Measurements from ENCODE around the gene KIAA1755.

Gene KIAA1755

DNA sequence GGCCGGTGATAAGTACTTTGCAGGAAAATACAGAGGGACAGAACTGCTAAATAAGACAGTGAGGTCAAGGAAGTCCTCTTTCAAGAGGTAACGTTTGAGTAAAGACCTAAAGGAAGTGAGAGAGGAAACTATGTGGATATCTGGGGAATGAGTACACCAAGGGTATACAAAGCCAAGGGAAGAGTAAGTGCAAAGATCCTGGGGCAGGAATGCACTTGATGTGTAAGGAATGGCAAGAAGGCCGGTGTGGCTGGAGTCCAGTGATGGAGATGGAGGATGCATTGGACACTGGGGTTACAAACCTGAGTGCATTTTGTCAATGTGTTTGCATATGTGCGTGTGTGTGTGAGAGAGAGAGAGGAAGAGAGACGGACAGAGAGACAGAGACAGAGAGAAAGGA lies 63.3 kb downstream of the KIAA1755 start:
- H3K4me3 ChIP-seq (ENCODE audit: low read depth, low read length): no peak overlapping the region
- in situ Hi-C loops (cut with HindIII; ENCODE audit: low pct_ligation_motif_present, low sequenced_read_pairs): no loop called here
- no peaks in the 10 kb centered on the region for H3K36me3 ChIP-seq (replicated peaks)
- H3K27me3 ChIP-seq (replicated peaks): no peaks in the 10 kb centered on the region
- TF ChIP-seq, protein P1, sequence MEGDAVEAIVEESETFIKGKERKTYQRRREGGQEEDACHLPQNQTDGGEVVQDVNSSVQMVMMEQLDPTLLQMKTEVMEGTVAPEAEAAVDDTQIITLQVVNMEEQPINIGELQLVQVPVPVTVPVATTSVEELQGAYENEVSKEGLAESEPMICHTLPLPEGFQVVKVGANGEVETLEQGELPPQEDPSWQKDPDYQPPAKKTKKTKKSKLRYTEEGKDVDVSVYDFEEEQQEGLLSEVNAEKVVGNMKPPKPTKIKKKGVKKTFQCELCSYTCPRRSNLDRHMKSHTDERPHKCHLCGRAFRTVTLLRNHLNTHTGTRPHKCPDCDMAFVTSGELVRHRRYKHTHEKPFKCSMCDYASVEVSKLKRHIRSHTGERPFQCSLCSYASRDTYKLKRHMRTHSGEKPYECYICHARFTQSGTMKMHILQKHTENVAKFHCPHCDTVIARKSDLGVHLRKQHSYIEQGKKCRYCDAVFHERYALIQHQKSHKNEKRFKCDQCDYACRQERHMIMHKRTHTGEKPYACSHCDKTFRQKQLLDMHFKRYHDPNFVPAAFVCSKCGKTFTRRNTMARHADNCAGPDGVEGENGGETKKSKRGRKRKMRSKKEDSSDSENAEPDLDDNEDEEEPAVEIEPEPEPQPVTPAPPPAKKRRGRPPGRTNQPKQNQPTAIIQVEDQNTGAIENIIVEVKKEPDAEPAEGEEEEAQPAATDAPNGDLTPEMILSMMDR (IDR thresholded peaks at IDR 0.05; ENCODE audit: low read depth, low read length, missing control alignments): no peak
- no peak for DNase-seq
- no peak overlapping the region for H3K27ac ChIP-seq

- in situ Hi-C loops (cut with HindIII; ENCODE audit: low pct_ligation_motif_present, low sequenced_read_pairs): no loop called here
- Histone ChIP-seq H3K27ac (no peak overlapping the region), H3K27me3 (replicated peaks) (no peaks in the 10 kb centered on the region), H3K36me3 (replicated peaks) (no peaks in the 10 kb centered on the region), H3K4me3 (ENCODE audit: low read depth, low read length) (no peak overlapping the region)
- no peak for DNase-seq
- TF ChIP-seq, protein P1 (IDR thresholded peaks at IDR 0.05; ENCODE audit: low read depth, low read length, missing control alignments): no peak
Observed at GRCh38 chr20:38196592-38196991, 63.9 kb downstream of the KIAA1755 start.

GRCh38 chr20:38196076-38196475 lies 64.5 kb downstream of the KIAA1755 start:
- no peak overlapping the region for H3K4me3 ChIP-seq (ENCODE audit: low read depth, low read length)
- in situ Hi-C loops (cut with HindIII; ENCODE audit: low pct_ligation_motif_present, low sequenced_read_pairs): no loop called here
- DNase-seq: no peak
- TF ChIP-seq, protein P1 (IDR thresholded peaks at IDR 0.05; ENCODE audit: low read depth, low read length, missing control alignments): no peak
- no peaks in the 10 kb centered on the region for H3K36me3 ChIP-seq (replicated peaks)
- no peaks in the 10 kb centered on the region for H3K27me3 ChIP-seq (replicated peaks)
- H3K27ac ChIP-seq: no peak overlapping the region

DNA sequence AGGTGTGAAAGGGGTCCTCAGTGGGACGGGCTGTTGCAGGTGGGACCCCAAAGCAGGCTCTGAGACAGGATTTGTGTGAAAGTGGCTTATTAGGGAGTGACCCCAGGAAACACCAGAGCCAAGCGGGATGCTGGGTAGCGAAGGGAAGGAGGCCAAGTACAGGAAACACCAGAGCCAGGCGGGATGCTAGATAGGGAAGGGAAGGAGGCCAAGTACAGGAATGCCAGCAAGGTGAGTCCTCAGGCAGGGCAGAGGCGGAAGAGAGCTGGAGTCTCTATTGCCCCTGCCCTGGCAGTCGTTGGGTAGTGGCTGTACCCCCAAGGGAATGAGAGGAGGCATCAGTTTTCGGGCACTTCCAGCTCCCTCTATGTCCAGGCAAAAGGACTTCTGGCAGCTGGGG lies 65.0 kb downstream of the KIAA1755 start:
- DNase-seq: no peak
- TF ChIP-seq, protein P1 (IDR thresholded peaks at IDR 0.05; ENCODE audit: low read depth, low read length, missing control alignments): no peak
- no peaks in the 10 kb centered on the region for H3K36me3 ChIP-seq (replicated peaks)
- in situ Hi-C loops (cut with HindIII; ENCODE audit: low pct_ligation_motif_present, low sequenced_read_pairs): no loop called here
- H3K27ac ChIP-seq: no peak overlapping the region
- no peak overlapping the region for H3K4me3 ChIP-seq (ENCODE audit: low read depth, low read length)
- no peaks in the 10 kb centered on the region for H3K27me3 ChIP-seq (replicated peaks)

- TF ChIP-seq, protein P1 (IDR thresholded peaks at IDR 0.05; ENCODE audit: low read depth, low read length, missing control alignments): no peak
- in situ Hi-C loops (cut with HindIII; ENCODE audit: low pct_ligation_motif_present, low sequenced_read_pairs): no loop called here
- DNase-seq: no peak
- Histone ChIP-seq H3K27ac (no peak overlapping the region), H3K27me3 (replicated peaks) (no peaks in the 10 kb centered on the region), H3K36me3 (replicated peaks) (no peaks in the 10 kb centered on the region), H3K4me3 (ENCODE audit: low read depth, low read length) (no peak overlapping the region)
Observed at GRCh38 chr20:38194971-38195504, 65.5 kb downstream of the KIAA1755 start.

GRCh38 chr20:38193586-38194105 lies 66.9 kb downstream of the KIAA1755 start:
- in situ Hi-C loops (cut with HindIII; ENCODE audit: low pct_ligation_motif_present, low sequenced_read_pairs): no loop called here
- TF ChIP-seq, protein P1 (IDR thresholded peaks at IDR 0.05; ENCODE audit: low read depth, low read length, missing control alignments): no peak
- no peak overlapping the region for H3K27ac ChIP-seq
- no peak for DNase-seq
- H3K4me3 ChIP-seq (ENCODE audit: low read depth, low read length): no peak overlapping the region
- H3K36me3 ChIP-seq (replicated peaks): no peaks in the 10 kb centered on the region
- H3K27me3 ChIP-seq (replicated peaks): no peaks in the 10 kb centered on the region

Measured in brain microvascular endothelial cell (primary cell).